HG02588 (cell line): ENCODE measurements around the gene CST3.
A peak's percentile ranks its signal among the peaks of the same experiment; 100 is the strongest.
"Not testable (repeated sequence)": the region's sequence is repeated elsewhere in the genome, so short reads cannot be mapped to it uniquely, and the experiment has no call there.

Experiments used
- ATAC-seq: cut with Tn5 transposase; IDR thresholded peaks from one replicate; pipeline ENCODE4 v1.9.1; 2021; ENCODE audit warnings: mild to moderate bottlenecking, moderate library complexity; ENCODE audit not compliant: unreplicated experiment

The CST3 gene

DNA sequence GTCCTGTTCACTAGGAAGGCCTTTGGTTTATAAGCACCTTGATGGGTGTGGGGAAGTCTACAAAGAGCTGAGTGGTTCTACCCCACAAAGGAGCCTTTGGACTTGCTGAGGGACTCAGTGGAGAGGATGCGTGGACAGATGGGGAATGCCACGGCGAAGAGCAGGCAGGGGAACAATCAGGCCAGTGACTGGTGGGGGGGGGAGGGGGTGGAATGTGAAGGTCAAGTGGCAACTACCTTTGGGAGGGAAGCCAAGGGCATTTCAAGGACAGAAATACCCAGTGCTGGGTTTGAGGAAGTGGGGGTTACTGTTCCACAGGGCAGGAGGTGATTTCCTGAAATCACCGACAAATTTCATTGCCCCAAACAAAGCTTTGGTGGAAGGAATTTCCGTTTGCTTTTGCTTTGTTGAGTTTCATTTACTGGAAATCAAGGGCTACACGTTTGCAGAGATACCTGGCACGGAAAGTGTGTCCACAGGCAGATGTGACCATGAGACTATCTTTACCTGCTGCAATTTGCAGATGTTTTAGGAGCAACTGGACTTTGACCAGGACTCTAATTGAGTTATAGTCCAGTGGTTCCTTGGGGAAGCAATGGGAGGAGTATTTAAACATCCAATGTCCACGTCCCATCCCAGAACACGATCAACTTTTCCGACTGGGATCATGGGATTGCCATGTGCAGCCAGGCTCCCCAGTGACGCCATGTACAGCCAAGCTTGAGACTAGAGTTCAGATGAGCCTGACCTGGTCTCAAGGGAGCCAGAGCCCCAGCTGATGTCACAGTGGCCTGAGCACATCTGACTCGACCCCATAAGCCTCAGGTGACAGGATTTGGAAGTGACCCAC is 8.0 kb downstream of the CST3 start:
- no peak for ATAC-seq

DNA sequence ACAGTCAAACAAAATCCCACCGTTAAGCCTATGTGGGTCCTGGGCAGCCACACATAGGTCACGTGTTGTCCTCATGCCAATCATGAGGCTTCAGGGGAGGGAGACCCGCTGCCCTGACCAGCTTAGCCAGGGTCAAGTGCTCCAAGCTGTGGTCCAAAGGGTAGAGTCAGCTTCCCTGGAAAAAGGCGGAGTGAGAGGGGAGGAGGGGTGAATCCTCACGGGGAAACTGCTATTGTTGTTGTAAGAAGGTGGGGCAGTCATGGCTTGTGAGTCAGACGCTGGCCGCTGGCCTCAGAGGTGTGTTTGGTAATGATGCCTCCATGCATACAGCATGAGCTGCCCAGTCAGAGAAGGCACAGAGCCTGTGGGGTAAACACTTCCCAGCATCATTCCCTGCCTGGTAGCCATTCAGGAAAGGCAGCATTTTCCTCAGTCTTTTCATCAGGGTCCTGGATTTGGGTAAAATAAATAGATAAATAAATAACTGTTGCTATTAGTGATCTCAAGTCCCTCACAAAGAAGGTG is 8.7 kb downstream of the CST3 start:
- no peak for ATAC-seq

DNA sequence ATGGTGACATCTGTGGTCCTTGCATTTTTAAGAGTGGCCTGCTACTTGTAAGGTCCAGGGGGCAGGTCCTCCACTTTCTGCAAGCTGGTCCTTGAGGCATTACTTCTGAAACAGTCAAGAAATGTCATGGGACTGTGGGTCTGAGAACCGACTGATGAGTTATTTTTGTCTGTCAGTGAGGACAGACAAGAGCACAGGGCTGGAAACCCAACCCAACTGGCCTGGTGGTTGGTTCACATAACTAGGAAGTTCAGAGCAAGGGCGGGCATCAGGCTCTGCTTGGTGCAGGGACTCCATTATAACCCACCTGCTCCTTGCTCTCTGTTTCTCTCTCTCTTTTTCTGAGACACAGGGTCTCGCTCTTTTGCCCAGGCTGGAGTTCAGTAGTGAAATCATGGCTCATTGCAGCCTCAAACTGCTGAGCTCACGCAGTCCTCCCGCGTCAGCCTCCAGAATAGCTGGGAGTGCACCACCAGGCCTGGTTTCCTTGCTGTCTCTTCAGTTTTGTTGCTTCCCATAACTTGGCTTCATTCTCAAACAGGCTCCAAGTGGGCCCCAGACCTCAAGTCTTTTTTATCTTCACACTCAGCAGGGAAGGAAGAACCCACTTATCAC is 9.2 kb downstream of the CST3 start:
- no peak for ATAC-seq

DNA sequence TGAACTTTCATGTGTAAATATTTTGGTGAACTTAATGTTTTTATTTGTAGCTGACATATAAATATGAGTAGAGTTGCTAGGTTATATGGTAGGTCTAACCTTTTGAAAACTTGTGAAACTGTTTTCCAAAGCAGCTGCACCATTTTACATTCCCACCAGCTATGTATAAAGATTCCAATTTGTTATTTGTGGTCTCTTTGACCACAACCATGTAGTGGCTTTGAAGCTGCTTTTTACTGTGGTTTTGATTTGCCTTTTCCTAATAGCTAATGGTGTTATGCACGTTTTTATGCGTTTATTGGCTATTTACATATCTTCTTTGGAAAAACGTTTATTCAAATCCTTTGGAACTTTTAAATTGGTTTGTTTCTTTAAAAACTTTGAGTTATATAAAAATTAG is 10.3 kb downstream of the CST3 start:
- no peak for ATAC-seq

DNA sequence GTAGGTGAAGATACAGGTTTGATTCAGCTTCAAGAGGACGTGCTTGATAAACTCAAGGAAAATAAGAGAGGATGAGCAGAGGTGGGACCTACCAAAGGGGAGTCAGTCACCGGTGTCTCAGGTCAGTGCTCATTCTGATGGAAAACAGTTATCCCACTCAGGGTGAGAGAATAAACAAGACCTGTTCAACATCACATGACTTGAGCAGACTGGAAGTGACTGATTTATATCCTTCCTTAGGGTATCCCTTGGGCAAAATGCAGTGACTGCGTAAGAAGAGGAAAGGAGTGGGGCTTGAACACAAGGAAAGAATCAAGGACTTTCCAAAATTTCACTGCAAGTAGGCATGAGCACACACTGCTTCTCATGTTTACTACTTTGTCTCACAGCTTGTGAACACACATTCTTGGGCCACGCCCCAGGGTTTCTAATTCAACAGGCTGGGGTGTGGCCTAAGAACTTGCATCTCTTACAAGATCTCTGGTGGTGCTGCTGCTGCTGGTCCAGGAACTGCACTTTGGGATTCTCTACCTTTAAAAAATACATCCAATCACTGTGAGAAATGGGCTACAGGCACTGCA is 11.6 kb downstream of the CST3 start:
- ATAC-seq, result no peak

DNA sequence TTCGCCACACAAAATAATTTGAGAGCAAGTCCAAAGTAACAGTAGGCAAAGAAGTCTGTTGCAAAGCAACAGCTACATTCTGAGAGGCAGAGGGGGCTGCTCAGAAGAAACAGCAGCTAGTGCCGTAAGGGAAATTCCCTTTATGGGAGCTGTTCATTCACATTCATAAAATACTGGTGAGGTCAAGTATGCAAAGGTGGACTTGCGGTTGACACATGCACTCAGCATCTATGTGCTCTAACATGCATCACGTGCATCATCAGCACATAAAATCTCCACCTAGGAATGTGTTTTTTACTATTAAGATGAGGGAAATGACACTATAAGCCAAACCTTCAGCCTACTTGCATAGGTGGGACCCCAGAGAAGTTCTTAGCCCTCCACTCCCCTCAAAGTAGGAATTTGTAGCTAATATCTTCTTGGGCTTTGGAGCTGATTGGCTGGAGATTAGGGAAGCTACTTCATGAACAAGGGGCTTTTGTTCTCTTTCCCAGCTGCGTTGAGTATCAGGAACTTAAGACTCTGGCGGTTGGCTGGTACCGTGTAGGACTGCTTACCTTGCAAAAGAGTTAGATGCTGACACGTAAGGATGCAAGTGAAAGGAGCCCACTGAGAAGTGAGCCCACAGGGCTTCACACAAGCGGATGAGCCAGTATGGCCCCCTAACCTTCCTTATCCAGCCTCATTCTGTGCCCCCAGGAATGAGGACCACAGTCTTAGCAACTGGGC is 12.4 kb downstream of the CST3 start:
- no peak for ATAC-seq

DNA sequence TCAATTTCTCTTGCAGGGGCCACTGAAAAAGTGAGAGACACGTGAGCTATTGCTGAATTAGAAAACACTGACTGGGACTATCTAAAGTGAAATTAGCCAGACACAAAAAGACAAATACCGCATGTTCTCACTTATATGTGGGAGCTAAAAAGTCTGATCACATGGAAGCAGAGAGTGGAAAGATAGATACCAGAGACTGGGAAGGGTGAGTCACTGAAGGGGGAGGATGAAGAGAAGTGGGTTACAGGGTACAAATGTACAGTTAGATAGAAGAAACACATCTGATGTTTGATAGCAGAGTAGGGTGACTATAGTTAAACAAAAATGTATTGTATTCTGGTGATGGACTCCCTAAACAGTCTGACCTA is 13.4 kb downstream of the CST3 start:
- no peak for ATAC-seq

DNA sequence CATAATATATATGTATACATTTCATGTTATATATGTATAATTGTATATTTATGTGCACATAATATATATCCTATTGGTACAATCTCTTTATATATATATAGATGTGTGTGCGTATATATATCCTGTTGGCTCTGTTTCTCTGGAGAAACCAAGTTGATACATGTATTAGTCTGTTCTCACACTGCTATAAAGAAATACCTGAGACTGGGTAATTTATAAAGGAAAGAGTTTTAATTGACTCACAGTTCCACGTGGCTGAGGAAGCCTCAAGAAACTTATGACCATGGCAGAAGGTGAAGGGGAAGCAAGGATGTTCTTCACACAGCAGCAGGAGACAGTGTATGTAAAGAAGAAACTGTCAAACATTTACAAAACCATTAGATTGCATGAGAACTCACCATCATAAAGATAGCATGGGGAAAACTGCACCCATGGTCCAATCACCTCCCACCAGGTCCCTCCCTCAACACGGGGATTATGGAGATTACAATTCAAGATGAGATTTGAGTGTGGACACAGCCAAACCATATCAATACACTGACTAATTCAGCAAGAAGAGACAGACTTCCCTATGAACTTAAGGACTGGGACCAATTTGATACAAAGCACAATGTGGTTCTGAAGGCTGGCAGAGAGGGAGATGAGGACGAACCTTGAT is 14.0 kb downstream of the CST3 start:
- ATAC-seq, result no peak

DNA sequence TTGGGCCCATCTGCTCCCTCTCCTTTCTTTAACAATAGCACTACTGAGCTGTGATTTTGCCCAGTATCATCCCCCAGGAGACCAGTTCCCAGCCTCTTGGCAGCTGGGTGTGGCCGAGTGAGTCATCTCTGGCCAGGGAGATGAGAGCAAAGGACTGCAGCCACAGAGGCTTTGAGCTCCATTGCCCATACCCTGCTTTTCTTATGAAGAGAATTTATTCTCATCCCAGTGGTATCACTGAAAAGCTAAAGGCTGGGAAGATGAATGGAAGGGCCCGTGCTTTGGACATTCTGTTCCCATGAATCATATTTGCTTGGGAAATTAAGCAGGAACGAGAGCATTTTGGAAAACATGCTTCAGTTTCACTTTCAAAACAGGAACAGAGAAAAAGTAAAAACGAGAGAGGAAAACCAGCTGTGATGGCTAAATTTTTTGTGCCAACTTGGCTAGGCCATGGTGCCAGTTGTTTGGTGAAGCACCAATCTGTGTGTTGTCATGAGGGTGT is 14.9 kb downstream of the CST3 start:
- ATAC-seq, result no peak

DNA sequence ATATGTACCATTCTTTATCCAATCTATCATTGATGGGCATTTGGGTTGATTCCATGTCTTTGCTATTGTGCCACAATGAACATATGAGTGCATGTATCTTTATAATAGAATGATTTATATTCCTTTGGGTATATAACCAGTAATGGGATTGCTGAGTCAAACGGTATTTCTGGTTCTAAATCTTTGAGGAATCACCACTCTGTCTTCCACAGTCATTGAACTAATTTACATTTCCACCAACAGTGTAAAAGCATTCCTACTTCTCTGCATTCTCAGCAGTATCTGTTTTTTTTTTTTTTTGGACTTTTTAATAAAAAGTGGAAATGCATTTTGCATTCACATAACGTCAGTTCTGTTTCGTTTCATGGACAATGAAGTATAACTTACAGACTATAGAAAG is 15.4 kb downstream of the CST3 start:
- ATAC-seq, result not testable (repeated sequence)

DNA sequence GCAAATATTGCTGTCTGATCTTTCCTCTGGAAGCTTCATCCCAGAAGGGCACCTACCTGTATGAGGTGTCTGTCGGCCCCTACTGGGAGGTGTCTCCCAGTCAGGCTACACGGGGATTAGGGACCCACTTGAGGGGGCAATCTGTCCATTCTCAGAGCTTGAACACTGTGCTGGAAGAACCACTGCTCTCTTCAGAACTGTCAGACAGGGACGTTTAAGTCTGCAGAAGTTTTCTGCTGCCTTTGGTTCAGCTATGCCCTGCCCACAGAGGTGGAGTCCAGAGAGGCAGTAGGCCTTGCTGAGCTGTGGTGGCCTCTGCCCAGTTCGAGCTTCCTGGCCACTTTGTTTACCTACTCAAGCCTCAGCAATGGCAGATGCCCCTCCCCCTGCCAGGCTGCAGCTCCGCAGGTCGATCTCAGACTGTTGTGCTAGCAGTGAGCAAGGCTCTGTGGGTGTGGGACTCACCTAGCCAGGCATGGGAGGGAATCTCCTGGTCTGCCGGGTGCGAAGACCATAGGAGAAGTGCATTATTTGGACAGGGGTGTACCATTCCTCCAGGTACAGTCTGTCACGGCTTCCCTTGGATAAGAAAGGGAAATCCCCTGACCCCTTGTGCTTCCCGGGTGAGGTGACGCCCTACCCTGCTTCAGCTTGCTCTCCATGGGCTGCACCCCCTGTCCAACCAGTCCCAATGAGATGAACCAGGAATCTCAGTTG is 16.9 kb downstream of the CST3 start:
- not testable (repeated sequence) for ATAC-seq

DNA sequence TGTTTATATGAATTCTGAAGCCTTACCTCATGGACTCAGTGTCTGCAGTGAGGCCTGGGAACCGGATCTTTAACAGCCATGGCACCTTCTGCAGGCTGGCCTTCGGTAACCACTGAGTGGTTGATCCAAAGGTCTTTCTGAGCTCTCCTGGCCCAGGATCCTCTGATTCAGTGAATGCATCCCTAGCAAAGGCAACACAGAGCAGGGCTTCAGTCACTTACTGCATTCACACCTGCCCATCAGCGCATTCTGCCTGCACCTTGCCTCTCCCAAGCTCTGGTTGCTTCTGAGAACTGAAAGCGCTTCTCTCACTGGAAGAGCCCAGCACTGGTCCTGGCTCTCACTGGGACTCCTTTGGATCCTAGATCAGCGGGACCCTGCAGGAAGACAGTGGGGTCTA is 23.6 kb downstream of the CST3 start:
- no peak for ATAC-seq

DNA sequence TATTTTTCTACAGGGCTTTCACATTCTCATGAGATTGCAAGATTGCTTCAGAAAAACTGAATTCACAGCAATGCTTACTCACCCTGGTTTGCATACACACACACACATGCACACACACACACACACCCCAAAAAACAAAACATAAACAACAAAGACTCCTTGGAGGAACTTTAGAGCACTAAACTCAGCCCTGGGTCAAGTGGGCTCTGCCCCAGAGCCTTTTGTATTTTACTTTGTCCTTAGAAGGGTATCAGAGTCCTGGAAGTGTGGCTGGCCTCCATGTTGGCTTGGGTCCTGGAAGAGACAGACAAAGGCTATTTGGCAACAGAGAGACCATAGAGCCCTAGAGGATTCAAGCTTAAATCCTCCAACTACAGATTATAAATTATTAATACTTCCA is 24.1 kb downstream of the CST3 start:
- no peak for ATAC-seq

DNA sequence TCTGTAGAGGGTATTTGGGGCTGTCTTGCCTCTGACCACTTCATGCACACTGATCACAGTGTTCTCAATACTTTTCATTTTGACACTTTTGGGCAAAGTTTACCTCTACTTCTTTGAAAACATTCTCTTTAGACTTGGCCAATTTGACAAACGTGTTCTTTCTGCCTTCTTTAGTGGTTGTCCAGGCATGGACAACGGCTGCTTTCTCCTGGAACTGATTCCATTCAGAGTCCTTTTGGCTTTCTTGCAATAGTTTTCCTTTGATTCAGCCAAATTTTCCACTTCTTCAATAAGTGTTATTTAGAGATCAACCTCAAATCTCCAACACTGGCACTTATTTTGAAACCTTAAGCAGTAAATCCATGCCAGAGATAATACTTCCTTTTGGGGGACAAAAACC is 25.4 kb downstream of the CST3 start:
- no peak for ATAC-seq

DNA sequence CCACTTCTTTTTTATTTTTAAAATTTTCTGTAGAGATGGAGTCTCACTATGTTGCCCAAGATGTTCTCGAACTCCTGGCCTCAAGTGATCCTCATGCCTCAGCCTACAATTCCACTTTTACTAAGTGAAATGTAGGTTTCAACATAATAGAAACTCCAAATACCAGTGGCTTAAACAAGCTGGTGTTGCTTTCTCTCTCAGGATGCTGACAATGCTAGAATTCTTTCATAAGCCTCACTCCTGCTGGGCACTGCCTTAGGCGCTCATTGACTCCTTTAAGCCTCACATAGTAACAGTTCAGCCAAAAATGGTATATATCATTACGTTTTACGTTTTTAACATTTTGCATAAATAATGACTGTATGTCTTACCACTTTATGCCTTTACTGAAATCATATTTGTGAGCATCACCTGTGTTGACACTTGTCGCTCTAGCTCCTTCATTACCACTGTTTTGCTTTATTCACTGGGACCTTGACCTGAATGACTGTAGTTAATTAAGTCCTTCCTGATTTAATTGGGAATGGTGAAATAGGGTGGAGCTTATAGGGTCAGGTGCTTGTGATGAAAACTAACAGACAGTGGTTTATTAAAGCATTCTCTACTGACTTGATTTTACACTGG is 28.2 kb downstream of the CST3 start:
- ATAC-seq, result no peak

DNA sequence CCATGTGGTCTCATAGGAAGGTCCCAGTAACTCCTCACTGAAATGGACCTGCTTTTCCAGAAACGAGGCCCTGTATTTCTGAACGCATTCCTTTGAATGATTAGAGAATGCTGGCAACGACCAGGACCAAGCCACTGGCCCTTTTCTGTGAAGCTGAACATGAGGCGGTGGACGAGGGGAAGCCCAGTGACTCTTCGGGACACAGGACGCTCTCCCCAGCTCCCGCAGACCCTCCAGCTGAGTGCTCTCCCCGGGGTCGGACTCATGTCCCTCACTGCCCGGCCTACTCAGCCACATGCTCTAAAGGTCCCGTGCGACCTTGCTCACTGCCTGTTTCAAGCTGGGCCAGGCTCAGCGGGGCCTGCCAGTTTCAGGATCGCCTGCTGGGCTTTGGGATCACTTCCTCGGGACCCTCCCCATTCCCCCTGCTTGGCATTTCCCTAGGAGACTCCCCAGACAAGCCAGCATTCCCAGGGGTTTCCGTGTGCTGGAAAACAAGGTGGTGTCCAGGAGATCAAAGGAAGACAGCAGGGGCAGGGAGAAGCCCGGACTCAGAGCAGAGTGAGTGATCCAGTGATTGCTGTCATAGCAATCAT is 29.4 kb downstream of the CST3 start:
- no peak for ATAC-seq

DNA sequence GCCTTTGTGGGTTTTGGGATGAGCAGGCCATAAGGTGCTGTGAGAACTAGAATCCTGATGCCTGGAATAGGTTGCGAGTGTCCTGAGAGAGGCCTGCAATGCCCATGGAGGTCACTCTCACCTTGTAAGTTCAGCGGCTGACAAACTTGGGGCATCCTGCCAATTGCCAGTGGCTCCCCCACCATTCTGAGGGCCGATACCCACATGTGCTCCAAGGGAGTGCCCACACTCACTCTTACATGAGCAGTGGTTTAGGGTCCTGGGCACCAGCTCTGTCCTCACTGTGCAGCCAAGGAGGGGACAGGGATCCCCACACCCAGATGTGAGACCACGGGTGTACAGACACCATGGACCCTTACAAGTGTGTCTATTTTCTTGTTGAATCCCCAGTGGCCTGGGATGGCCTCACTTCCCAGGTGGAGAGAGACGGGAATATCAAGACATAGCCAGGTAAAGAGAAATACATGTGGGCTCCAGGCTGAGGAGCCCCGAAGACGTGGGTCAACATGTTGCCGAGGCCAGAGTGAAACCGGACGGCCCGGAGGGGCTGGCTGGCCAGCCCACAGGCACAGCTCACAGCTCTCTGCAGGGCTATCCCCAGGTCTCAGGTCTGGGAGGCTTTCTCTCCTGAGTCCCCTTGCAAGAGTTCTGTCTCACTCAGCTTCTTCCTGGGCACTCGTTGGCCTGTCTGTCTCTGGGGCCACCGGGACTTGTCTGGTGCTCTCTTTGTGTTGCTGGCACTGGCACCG is 30.1 kb downstream of the CST3 start:
- ATAC-seq, result no peak

DNA sequence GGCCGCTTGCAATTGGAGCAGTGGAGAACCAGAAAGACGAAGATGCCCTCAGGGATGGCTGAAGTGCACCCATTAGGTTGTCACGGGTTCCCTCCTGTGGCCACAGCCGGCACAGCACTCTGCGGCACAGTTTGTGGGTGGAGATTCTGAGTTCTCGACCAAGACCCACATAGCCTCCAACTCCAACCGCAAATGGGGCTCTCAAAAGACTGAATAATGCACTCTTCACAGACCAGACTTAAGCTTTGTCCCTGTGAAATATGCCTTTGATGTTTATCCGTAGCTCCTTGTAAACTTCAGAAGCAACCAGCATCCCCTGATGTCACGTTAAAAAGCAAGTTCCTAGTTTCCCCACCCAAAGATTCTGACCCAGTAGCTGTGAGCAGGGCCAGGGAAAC is 31.1 kb downstream of the CST3 start:
- peak; percentile 92 for ATAC-seq
